ENCODE data around the gene ATP11B.

DNA sequence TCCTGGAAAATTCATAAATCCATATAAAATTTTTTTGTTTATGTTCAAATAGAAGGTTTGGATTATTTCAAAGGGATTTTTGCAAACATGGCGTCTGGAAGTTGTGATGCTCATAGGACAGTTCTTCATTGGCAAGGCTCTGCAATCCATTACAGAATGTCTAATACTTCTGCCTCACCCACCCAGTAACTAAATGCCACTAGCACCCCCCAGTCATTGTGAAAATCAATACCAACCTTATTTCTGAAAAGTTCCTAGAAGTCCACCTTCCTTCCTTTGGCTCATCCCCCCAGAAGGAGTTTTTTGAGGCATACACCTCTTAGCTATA, 17.9 kb downstream of the ATP11B start:
- TF ChIP-seq HDGF (IDR thresholded peaks at IDR 0.05; ENCODE audit: borderline replicate concordance): no peak
- TF ChIP-seq SP1 (IDR thresholded peaks at IDR 0.05): no peak
- TF ChIP-seq L3MBTL2 (conservative IDR thresholded peaks at IDR 0.05): no peak
- TF ChIP-seq FOXA1 (IDR thresholded peaks at IDR 0.05): no peak
- TF ChIP-seq FOXM1 (IDR thresholded peaks at IDR 0.05; ENCODE audit: borderline replicate concordance): no peak
- TF ChIP-seq BHLHE40 (IDR thresholded peaks at IDR 0.05; ENCODE audit: borderline replicate concordance): no peak
- no peak for TF ChIP-seq TARDBP (IDR thresholded peaks at IDR 0.05)
- TF ChIP-seq SUZ12 (IDR thresholded peaks at IDR 0.05): no peak
- TF ChIP-seq ELF4 (IDR thresholded peaks at IDR 0.05): no peak
- TF ChIP-seq FOXK2 (IDR thresholded peaks at IDR 0.05): no peak
- no peak for TF ChIP-seq NFRKB (IDR thresholded peaks at IDR 0.05)
- no peak for TF ChIP-seq CTBP1 (IDR thresholded peaks at IDR 0.05; ENCODE audit: borderline replicate concordance)
- TF ChIP-seq ARNT (IDR thresholded peaks at IDR 0.05): no peak
- TF ChIP-seq, protein P1, sequence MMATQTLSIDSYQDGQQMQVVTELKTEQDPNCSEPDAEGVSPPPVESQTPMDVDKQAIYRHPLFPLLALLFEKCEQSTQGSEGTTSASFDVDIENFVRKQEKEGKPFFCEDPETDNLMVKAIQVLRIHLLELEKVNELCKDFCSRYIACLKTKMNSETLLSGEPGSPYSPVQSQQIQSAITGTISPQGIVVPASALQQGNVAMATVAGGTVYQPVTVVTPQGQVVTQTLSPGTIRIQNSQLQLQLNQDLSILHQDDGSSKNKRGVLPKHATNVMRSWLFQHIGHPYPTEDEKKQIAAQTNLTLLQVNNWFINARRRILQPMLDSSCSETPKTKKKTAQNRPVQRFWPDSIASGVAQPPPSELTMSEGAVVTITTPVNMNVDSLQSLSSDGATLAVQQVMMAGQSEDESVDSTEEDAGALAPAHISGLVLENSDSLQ (IDR thresholded peaks at IDR 0.05): no peak

Measured in HEK293T (cell line).